Activated CD4-positive, alpha-beta memory T cell treated with anti-CD3 and anti-CD28 coated beads, Interleukin-2, amount 10 ng/mL, durations not matched to agents 7 days and 5 days (primary cell): ENCODE measurements around the gene ARHGAP8. TPM values are rescaled to one million over a fixed set of nuclear protein-coding genes. Genes with fewer than 3 reads are reported as not detected.

ENCODE experiments used
- CTCF ChIA-PET: fragments of 350-600 bp; sonication (Branson Sonifier 250); formaldehyde crosslinking; loops from one replicate; lab custom pipeline; 2021; ENCODE audit warnings: antibody characterized with exemption, inconsistent platforms; lab: Charles Lee
- POLR2A ChIA-PET: fragments of 350-600 bp; sonication (Branson Sonifier 250); formaldehyde crosslinking; loops from one replicate; lab custom pipeline; 2021; ENCODE audit warnings: antibody characterized with exemption; lab: Charles Lee
- DNase-seq: peaks from one replicate; pipeline ENCODE4 v3.0.0-alpha.2; 2020
- H3K27ac Mint-ChIP-seq: one replicate; pipeline ENCODE4 v1.8.0; 2021; ENCODE audit warnings: mild to moderate bottlenecking, mixed read lengths
- H3K27me3 Mint-ChIP-seq: one replicate; pipeline ENCODE4 v1.8.0; 2021; ENCODE audit warnings: mixed read lengths
- H3K36me3 Mint-ChIP-seq: one replicate; pipeline ENCODE4 v1.8.0; 2021; ENCODE audit warnings: low read depth, mixed read lengths
- H3K4me1 Mint-ChIP-seq: one replicate; pipeline ENCODE4 v1.8.0; 2021; ENCODE audit warnings: mixed read lengths
- H3K4me3 Mint-ChIP-seq: one replicate; pipeline ENCODE4 v1.8.0; 2021; ENCODE audit warnings: mild to moderate bottlenecking, mixed read lengths
- H3K9me3 Mint-ChIP-seq: one replicate; pipeline ENCODE4 v1.8.0; 2021; ENCODE audit warnings: mixed read lengths
- total RNA-seq, 2 experiments: library from RNA; stranded (reverse); gene quantifications; one replicate each; pipeline ENCODE4 v1.2.3, GENCODE V29; 2021

ARHGAP8 gene
- total RNA-seq, 2 experiments from 2014 or later = 0.70 to 0.78 TPM

DNA sequence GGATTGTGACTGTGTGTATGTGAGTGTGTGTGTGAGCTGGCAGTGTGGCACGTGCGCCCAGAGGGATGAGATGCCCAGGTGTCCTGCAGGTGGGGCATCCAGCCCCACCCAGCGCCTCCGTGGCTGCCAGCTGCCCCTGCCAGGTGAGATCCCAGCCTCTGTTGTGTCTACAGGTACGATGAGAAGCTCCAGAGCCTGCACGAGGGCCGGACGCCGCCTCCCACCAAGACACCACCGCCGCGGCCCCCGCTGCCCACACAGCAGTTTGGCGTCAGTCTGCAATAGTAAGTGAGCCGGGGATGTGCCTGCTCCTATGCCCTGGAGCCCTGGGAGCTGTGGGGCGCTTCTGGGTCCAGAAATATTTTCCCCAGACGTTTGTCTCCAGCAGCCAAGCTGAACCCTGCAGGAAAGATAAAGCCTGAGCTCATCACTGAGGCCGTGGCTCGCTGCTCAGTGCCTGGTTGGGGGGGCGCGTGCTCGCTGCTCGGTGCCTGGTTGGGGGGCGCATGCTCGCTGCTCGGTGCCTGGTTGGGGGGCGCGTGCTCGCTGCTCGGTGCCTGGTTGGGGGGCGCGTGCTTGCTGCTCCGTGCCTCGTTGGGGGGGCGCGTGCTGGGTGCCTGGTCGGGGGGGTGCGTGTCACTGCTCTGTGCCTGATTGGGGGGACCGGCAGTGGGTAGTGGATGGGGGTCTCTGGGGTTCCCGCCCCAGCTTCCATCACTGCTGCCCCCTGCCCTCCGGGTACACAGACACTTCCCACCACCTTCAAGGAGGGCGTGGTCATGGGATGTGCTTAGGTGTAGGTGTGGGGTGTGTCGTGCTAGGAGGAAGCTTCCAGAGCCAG lies 73.2 kb downstream of the ARHGAP8 start:
- H3K4me3 Mint-ChIP-seq = no peak overlapping the region
- POLR2A ChIA-PET = no interaction called here
- H3K4me1 Mint-ChIP-seq = no peaks in the 10 kb centered on the region
- DNase-seq = no peak
- CTCF ChIA-PET = no interaction called here
- no peaks in the 10 kb centered on the region for H3K9me3 Mint-ChIP-seq
- H3K27me3 Mint-ChIP-seq = no peaks in the 10 kb centered on the region
- no peak overlapping the region for H3K27ac Mint-ChIP-seq
- H3K36me3 Mint-ChIP-seq = no peaks in the 10 kb centered on the region

DNA sequence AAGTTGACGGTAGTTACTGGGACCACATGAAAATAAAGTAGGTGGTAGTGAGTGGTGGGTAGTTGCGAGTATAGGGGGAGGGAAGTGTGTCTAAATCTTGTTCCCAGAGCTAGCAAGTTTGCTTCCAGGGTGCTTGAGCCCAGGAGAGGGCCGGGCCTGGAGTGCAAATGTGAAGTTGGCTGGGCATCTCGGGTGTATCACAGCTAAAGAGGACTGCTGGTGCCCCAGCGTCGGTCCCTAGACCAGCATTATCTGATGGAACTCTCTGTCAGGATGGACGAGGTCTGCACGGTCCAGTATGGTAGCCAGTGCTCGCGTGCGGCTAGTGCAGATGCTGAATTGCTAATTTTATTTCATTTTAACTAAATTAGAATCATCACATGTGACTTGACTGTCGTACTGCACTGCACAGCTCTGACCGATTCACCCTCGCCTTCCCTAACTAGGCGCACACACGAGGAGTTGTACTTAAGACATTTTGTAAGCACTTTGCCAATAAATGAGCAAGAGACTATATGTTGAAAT lies 75.4 kb downstream of the ARHGAP8 start:
- POLR2A ChIA-PET = no interaction called here
- DNase-seq = no peak
- H3K36me3 Mint-ChIP-seq = no peaks in the 10 kb centered on the region
- H3K27me3 Mint-ChIP-seq = peaks cover 2% of the 10 kb centered on the region
- H3K27ac Mint-ChIP-seq = no peak overlapping the region
- H3K9me3 Mint-ChIP-seq = no peaks in the 10 kb centered on the region
- CTCF ChIA-PET = no interaction called here
- no peak overlapping the region for H3K4me3 Mint-ChIP-seq
- H3K4me1 Mint-ChIP-seq = no peaks in the 10 kb centered on the region

DNA sequence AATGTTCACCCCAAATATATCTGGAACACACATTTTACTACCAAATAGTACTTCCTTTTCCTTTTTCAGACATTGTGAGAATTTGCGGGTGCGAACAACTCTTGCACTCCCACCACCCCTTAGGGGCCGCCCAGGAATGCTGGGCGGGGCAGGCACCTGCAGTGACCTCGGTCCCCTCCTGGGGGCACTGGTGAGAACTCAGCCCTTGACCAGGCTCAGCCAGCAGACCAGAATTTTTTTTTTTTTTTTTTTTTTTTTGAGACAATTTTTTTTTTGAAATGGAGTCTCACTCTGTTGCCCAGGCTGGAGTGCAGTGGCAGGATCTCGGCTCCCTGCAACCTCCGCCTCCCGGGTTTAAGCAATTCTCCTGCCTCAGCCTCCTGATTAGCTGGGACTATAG lies 75.8 kb downstream of the ARHGAP8 start:
- Mint-ChIP-seq H3K4me1 (no peaks in the 10 kb centered on the region), H3K27ac (no peak overlapping the region), H3K27me3 (peaks cover 2% of the 10 kb centered on the region), H3K9me3 (no peaks in the 10 kb centered on the region), H3K4me3 (no peak overlapping the region), H3K36me3 (no peaks in the 10 kb centered on the region)
- ChIA-PET POLR2A (no interaction called here), CTCF (no interaction called here)
- no peak for DNase-seq

DNA sequence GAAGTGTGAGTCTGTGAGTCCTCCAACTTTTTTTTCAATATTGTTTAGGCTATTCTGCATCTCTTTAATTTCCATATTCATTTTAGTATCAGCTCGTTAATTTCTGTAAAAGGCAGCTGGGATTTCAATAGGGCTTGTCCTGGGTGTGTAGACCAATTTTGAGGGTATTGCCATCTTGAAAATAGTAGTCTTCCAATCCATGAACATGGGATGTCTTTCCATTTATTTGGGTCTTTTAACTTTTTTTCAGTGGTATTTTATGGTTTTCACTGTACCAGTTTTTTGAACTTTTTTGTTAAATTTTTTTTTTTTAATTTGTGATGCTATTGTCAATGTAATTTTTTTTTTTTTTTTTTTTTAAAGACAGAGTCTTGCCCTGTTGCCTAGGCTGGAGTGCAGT lies 79.5 kb downstream of the ARHGAP8 start:
- ChIA-PET CTCF (no interaction called here), POLR2A (no interaction called here)
- no peak overlapping the region for H3K4me3 Mint-ChIP-seq

DNA sequence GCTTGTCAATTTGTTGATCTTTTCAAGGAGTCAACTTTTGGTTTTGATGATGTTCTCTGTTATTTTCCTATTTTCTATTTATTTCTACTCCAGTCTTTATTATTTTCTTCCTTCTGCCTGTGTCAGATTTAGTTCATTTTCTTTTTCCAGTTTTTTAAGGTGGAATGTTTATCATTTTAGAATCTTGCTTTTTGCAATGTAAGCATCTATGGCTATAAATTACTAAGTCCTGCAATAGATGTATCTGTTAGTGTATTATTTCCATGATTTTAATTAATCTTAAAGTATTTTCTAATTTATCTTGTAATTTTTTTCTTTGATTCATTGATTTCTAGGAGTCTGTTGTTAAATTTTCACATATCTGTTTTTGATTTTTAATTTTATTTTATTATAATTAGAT lies 81.7 kb downstream of the ARHGAP8 start:
- ChIA-PET CTCF (no interaction called here), POLR2A (no interaction called here)
- Mint-ChIP-seq H3K4me1 (no peaks in the 10 kb centered on the region), H3K27me3 (peaks cover 8% of the 10 kb centered on the region), H3K36me3 (no peaks in the 10 kb centered on the region), H3K9me3 (peaks cover 2% of the 10 kb centered on the region), H3K4me3 (no peak overlapping the region), H3K27ac (no peak overlapping the region)
- DNase-seq = no peak

More for the DNA sequence above, 79.5 kb downstream of the ARHGAP8 start:
- H3K27me3 Mint-ChIP-seq = peaks cover 8% of the 10 kb centered on the region
- H3K36me3 Mint-ChIP-seq = no peaks in the 10 kb centered on the region
- DNase-seq = no peak
- H3K27ac Mint-ChIP-seq = no peak overlapping the region
- no peaks in the 10 kb centered on the region for H3K4me1 Mint-ChIP-seq
- H3K9me3 Mint-ChIP-seq = peaks cover 2% of the 10 kb centered on the region

DNA sequence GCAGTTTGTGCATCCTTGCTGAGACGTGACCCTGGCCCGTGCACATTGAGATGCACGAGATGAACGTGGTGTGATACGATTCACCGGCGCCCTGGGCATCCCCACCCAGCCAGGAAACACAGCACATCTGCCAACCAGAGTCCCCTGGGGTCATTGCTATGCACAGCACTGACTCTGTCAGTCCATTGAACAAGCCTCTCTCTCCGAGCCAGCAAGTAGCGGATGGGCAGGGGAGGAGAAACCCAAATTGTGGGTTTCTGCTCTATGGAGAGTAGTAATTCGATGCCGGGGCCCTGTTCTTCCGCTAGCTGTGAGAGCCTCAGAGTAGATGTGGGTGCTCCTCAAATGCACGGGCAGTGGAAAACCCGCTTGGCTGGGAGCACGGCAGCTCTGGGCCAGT lies 85.1 kb downstream of the ARHGAP8 start:
- Mint-ChIP-seq H3K27me3 (peaks cover 8% of the 10 kb centered on the region), H3K27ac (no peak overlapping the region), H3K4me3 (no peak overlapping the region), H3K4me1 (no peaks in the 10 kb centered on the region), H3K9me3 (peaks cover 2% of the 10 kb centered on the region), H3K36me3 (no peaks in the 10 kb centered on the region)
- POLR2A ChIA-PET = no interaction called here
- CTCF ChIA-PET = no interaction called here
- no peak for DNase-seq

DNA sequence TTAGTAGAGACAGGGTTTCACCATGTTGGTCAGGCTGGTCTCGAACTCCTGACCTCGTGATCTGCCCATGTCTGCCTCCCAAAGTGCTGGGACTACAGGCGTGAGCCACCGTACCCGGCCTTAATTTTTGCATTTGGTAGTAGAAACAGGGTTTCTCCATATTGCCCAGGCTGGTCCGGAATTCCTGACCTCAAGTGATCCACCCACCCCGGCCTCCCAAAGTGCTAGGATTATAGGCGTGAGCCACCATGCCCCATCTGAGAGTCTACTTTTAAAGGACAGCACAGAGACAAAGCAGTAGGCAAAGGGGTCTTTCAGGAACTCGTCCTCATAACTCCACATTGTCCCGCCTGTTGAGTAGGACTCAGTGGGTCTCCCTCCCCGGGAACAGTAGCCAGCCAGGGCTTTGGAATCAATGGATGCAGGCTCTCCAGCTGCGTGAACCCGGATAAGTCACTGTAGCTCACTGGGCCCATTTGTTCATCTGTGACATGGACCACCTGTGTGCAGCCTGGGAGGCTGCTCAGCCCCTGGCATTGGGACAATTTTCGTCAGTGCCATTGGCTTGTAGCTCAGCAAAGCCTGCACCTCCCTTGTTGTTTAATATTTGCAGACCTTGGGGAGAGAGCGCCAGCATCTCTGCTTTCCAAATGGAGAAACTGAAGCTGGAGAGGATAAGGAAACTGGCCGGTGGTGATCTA lies 86.1 kb downstream of the ARHGAP8 start:
- Mint-ChIP-seq H3K27me3 (peaks cover 6% of the 10 kb centered on the region), H3K4me3 (no peak overlapping the region), H3K9me3 (peaks cover 2% of the 10 kb centered on the region), H3K27ac (no peak overlapping the region), H3K4me1 (no peaks in the 10 kb centered on the region), H3K36me3 (no peaks in the 10 kb centered on the region)
- ChIA-PET POLR2A (no interaction called here), CTCF (no interaction called here)
- no peak for DNase-seq

DNA sequence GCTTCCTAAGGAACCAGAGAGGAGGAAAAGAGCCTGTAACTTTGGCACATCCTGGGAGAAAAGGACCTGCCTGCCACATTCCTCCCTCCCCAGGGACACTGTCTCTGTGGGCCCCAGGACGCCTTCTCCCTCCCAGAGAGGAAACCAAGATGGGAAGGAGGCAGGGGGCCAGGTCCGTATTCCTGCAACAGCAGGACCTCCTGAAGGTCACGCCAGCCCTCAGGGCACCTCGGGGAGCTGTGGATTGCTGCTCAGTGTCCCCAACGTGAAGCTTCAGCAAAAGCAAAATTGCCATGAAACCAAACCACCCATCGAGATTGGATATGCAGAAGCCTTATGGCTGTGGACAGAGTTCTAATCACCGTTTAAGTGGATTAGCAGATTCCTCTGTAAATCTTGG lies 86.7 kb downstream of the ARHGAP8 start:
- Mint-ChIP-seq H3K27me3 (peaks cover 3% of the 10 kb centered on the region), H3K4me3 (no peak overlapping the region)
- POLR2A ChIA-PET = no interaction called here

DNA sequence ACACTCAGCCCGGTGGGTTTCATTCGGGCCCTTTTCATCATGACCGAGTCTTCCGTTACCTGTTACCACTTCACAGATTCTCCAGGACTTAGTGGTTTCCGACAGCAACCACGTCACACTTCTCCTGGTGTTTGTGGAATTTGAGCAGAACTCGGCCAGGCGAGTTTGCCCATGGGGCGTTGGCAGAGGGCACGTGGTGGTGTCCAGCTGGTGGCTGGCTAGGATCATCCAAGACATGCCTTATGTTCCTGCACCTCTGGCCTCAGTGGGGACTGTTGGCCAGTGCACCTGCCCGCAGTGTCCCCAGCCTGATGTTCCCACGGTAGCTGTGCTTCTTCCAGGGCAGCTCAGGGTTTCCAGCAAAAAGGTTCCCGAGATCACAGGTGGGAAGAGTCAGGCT lies 87.3 kb downstream of the ARHGAP8 start:
- ChIA-PET CTCF (no interaction called here), POLR2A (no interaction called here)
- no peaks in the 10 kb centered on the region for H3K36me3 Mint-ChIP-seq
- H3K27me3 Mint-ChIP-seq = no peaks in the 10 kb centered on the region
- H3K27ac Mint-ChIP-seq = no peak overlapping the region
- H3K4me1 Mint-ChIP-seq = no peaks in the 10 kb centered on the region
- H3K9me3 Mint-ChIP-seq = no peaks in the 10 kb centered on the region
- H3K4me3 Mint-ChIP-seq = no peak overlapping the region
- DNase-seq = no peak

More for the DNA sequence above, 86.7 kb downstream of the ARHGAP8 start:
- no peak for DNase-seq
- CTCF ChIA-PET = no interaction called here
- H3K9me3 Mint-ChIP-seq = peaks cover 2% of the 10 kb centered on the region
- H3K27ac Mint-ChIP-seq = no peak overlapping the region
- H3K36me3 Mint-ChIP-seq = no peaks in the 10 kb centered on the region
- no peaks in the 10 kb centered on the region for H3K4me1 Mint-ChIP-seq

DNA sequence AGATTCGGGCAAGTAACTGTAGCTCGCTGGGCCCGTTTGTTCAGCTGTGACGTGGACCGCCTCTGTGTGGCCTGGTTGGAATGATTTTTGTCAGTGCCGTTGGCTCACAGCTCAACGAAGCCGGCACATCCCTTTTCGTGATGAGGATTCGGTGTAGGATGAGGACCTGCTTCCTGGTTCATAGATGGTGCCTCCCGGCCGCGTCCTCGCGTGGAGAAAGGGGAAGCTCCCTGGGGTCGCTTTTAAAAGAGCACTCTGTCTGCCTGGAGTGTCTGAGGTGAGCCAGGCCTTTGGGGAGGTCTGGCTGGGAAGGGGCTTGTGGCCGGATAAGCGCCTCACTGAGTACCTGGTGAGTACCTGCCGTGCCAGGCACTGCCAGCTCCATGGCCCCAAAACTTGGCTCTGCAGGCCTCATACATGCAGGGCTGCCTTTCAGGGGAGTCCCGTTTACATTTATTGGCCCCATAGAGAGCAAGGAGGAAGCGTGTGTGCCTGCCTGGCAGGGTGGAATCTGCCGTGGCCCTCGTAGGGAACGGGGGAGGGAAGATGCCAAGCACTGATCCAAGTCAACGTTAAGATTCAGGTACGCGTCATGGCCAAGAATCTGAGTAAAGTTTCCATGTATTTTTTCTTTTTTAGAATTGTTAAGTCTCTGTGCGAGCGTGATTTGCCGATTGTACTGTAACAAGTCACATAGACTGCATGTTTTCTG lies 88.4 kb downstream of the ARHGAP8 start:
- DNase-seq = no peak
- Mint-ChIP-seq H3K9me3 (no peaks in the 10 kb centered on the region), H3K27me3 (no peaks in the 10 kb centered on the region), H3K36me3 (no peaks in the 10 kb centered on the region), H3K27ac (no peak overlapping the region), H3K4me3 (no peak overlapping the region), H3K4me1 (no peaks in the 10 kb centered on the region)
- POLR2A ChIA-PET = no interaction called here
- CTCF ChIA-PET = no interaction called here

DNA sequence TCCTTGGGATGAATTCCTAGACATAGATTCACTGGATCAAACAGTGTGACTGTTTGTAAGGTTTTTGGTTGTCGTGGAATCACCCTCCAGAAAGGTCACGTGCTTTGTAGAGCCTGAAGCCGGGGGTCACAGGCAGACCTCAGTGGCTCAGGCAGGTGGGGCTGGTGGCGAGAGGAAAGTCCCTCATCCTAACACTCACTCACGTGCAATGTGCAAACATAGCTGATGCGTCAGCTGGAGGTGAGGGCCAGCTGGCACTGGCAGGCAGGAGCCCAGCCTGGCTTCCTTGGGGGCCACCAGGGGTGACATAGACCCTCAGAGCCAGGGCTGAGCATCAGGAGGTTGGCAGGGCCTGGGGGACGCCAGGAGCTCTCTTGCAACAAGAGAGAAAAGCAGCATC lies 90.0 kb downstream of the ARHGAP8 start:
- POLR2A ChIA-PET = no interaction called here
- H3K4me1 Mint-ChIP-seq = no peaks in the 10 kb centered on the region

DNA sequence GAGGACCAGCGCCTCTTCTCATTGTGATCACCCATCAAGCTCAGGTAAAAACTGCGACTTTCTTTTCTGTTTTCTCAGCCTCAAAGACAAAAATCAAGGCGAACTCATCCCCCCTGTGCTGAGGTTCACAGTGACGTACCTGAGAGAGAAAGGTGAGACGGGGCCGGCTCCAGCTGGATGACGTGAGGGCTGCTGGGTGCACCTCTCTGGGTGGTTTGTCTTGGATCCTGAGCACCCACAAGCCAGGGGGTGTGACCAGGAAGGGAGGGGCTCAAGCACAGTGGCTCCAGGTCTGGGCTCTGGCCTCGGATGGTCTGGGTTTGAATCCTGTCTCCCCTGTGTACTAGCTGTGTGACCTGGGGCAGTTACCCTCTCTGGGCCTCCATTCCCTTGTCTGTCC lies 92.8 kb downstream of the ARHGAP8 start:
- no peaks in the 10 kb centered on the region for H3K9me3 Mint-ChIP-seq
- H3K27me3 Mint-ChIP-seq = no peaks in the 10 kb centered on the region
- no peaks in the 10 kb centered on the region for H3K4me1 Mint-ChIP-seq
- POLR2A ChIA-PET = no interaction called here
- no peaks in the 10 kb centered on the region for H3K36me3 Mint-ChIP-seq
- H3K27ac Mint-ChIP-seq = no peak overlapping the region
- no peak for DNase-seq
- CTCF ChIA-PET = no interaction called here
- H3K4me3 Mint-ChIP-seq = no peak overlapping the region

More for the DNA sequence above, 90.0 kb downstream of the ARHGAP8 start:
- Mint-ChIP-seq H3K27ac (no peak overlapping the region), H3K9me3 (no peaks in the 10 kb centered on the region), H3K36me3 (no peaks in the 10 kb centered on the region), H3K4me3 (no peak overlapping the region), H3K27me3 (no peaks in the 10 kb centered on the region)
- DNase-seq = no peak
- CTCF ChIA-PET = no interaction called here
